Measurements from ENCODE around the gene MBOAT2. TPM values are rescaled to one million over a fixed set of nuclear protein-coding genes. Genes with fewer than 3 reads are reported as not detected.

MBOAT2 gene
- total and polyA plus RNA-seq, 4 donors = 5.0 to 26.3 (median 15.0) TPM

DNA sequence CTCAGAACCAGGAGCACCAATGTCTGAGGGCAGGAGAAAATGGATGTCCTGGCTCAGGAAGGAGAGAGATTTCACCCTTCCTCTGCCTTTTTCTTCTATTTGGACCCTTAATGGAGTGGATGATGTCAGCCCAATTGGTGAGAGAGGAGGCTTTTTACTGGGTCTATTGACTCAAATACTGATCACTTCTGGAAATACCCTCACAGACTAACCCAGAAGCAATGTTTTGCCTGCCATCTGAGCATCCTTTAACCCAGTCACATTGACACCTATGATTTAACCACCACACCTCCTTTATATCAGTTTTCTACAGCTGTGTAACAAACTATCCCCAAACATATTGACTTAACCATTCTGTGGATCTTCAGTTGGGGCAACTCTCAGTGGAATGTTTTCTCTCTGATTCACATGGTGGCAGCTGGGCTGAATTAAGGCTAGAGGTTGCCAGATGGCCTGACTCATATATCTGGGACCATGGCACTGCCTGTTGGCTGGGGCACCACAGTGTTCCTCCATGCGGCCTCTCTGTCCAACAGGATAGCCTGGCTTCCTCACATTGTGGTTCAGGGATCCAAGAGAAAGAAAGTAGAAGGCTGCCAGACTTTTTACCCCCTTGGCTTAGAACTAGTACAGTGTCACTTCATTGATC lies 18.2 kb upstream of the MBOAT2 start:
- Histone ChIP-seq H3K36me3 (ENCODE audit: control insufficient read depth in 1 of 2, insufficient read depth in 2 of 2, low read length in 1 of 2) (peaks cover 0 to 2% of the 10 kb centered on the region in 2 donors), H3K9me3 (ENCODE audit: control insufficient read depth, low read length) (no peaks in the 10 kb centered on the region), H3K27me3 (ENCODE audit: control insufficient read depth in 1 of 2, insufficient read depth in 2 of 2, low read length in 1 of 2) (no peaks in the 10 kb centered on the region), H3K27ac (ENCODE audit: low read depth in 1 of 2, low read length in 2 of 2) (no peak overlapping the region), H3K4me1 (ENCODE audit: control insufficient read depth in 1 of 2, insufficient read depth in 2 of 2, low read length in 2 of 2) (no peaks in the 10 kb centered on the region), H3K4me3 (ENCODE audit: low read length in 2 of 2) (no peak overlapping the region)
- intact Hi-C loops (cut with DNase I) = no loop called here
- no peak for ATAC-seq (ENCODE audit: low FRiP score)
- WGBS, 2 donors = 10 to 20% methylated on average over 1 of the region's 1 CpG
- no peak for DNase-seq

DNA sequence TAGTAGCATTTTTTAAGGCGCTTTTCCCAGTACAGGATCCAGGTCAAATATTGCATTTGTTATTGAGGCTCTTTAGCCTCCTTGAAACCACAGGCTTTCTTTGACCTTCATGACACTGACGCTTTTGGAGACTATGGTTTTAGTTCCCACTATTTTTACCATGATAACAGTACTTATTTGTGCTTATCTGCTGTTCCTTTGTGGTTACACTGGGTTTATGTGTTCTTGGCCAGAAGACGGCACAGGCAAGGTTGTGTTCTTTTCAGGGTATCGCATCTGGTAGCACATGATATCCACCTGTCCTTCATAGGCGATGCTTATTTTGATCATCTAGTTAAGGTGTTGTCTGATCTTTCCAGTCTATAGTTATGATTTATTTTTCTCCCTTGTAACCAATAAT lies 16.8 kb upstream of the MBOAT2 start:
- H3K4me1 ChIP-seq (ENCODE audit: control insufficient read depth in 1 of 2, insufficient read depth in 2 of 2, low read length in 2 of 2) = no peaks in the 10 kb centered on the region
- 94 to 95% methylated on average over 5 of the region's 5 CpGs for WGBS, 2 donors
- no peak for DNase-seq
- no peaks in the 10 kb centered on the region for H3K27me3 ChIP-seq (ENCODE audit: control insufficient read depth in 1 of 2, insufficient read depth in 2 of 2, low read length in 1 of 2)
- no peaks in the 10 kb centered on the region for H3K9me3 ChIP-seq (ENCODE audit: control insufficient read depth, low read length)
- H3K4me3 ChIP-seq (ENCODE audit: low read length in 2 of 2) = no peak overlapping the region
- H3K27ac ChIP-seq (ENCODE audit: low read depth in 1 of 2, low read length in 2 of 2) = no peak overlapping the region
- H3K36me3 ChIP-seq (ENCODE audit: control insufficient read depth in 1 of 2, insufficient read depth in 2 of 2, low read length in 1 of 2) = peaks cover 0 to 2% of the 10 kb centered on the region in 2 donors
- intact Hi-C loops (cut with DNase I) = no loop called here
- no peak for ATAC-seq (ENCODE audit: low FRiP score)

DNA sequence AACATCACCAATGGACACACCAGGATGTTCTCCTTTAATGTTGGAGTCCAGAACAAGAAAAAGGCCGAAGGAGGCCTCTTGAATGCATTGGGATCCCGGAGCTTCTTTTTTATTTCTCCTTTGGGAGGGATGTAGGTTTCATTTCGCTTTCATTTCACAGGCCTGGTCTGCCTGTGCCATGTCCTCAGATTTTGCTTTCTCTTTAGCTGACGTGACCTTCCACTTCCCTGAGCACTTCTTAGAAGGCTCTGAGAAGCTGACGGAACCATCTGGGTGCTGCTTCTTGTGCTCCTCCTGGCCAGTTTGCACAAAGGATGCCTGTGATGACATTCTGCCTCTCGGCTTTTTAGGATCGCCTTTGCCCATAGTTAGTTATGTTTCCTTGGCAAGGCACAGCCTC lies 15.1 kb upstream of the MBOAT2 start:
- H3K27me3 ChIP-seq (ENCODE audit: control insufficient read depth in 1 of 2, insufficient read depth in 2 of 2, low read length in 1 of 2) = no peaks in the 10 kb centered on the region
- no peak overlapping the region for H3K27ac ChIP-seq (ENCODE audit: low read depth in 1 of 2, low read length in 2 of 2)
- H3K9me3 ChIP-seq (ENCODE audit: control insufficient read depth, low read length) = no peaks in the 10 kb centered on the region
- no peak for DNase-seq
- 77 to 84% methylated on average over 7 of the region's 7 CpGs for WGBS, 2 donors
- intact Hi-C loops (cut with DNase I) = no loop called here
- no peak for ATAC-seq (ENCODE audit: low FRiP score)
- peaks cover 0 to 2% of the 10 kb centered on the region in 2 donors for H3K36me3 ChIP-seq (ENCODE audit: control insufficient read depth in 1 of 2, insufficient read depth in 2 of 2, low read length in 1 of 2)
- no peak overlapping the region for H3K4me3 ChIP-seq (ENCODE audit: low read length in 2 of 2)
- no peaks in the 10 kb centered on the region for H3K4me1 ChIP-seq (ENCODE audit: control insufficient read depth in 1 of 2, insufficient read depth in 2 of 2, low read length in 2 of 2)

DNA sequence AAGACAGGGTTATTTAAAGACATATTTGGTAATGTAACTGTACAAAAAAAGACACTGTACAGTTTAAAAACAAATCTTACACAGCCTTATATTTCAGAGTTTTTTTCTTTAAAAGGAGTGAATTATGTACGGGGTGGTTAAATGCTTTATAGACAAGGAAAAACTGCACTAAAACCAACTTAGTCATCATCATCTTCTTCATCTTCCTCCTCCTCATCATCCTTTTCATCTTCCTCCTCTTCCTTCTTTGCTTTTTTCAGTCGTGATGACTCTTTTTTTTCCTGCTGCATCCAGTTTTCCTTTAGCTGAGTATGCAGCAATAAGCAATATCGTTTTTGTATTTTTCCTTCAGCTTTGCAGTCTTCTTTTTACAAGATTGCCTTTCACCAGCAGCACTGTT lies 14.6 kb upstream of the MBOAT2 start:
- intact Hi-C loops (cut with DNase I) = no loop called here
- Histone ChIP-seq H3K4me3 (ENCODE audit: low read length in 2 of 2) (no peak overlapping the region), H3K4me1 (ENCODE audit: control insufficient read depth in 1 of 2, insufficient read depth in 2 of 2, low read length in 2 of 2) (no peaks in the 10 kb centered on the region), H3K9me3 (ENCODE audit: control insufficient read depth, low read length) (no peaks in the 10 kb centered on the region), H3K27ac (ENCODE audit: low read depth in 1 of 2, low read length in 2 of 2) (no peak overlapping the region), H3K27me3 (ENCODE audit: control insufficient read depth in 1 of 2, insufficient read depth in 2 of 2, low read length in 1 of 2) (no peaks in the 10 kb centered on the region), H3K36me3 (ENCODE audit: control insufficient read depth in 1 of 2, insufficient read depth in 2 of 2, low read length in 1 of 2) (peaks cover 0 to 2% of the 10 kb centered on the region in 2 donors)
- 65 to 66% methylated on average over 3 of the region's 3 CpGs for WGBS, 2 donors
- DNase-seq (no peak), ATAC-seq (ENCODE audit: low FRiP score) (no peak)

DNA sequence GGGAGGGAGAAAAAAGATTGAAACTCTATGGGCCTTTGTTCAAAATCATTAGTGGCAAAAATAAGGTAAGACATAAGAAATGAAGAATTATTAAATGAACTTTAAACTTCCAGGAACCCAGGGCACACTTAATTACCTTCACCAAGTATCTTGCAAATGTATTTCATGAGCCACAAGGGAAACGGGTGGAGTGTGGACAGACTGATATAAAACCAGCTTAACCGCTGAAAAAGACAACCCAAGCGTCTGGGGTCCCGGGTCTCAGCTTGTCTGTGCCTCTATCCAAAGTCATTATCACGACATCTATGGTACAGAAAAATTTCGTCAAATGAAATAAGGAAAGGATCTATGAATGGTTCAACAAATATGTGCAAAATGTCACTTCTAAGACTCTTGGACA lies 13.9 kb upstream of the MBOAT2 start:
- Histone ChIP-seq H3K27me3 (ENCODE audit: control insufficient read depth in 1 of 2, insufficient read depth in 2 of 2, low read length in 1 of 2) (no peaks in the 10 kb centered on the region), H3K4me3 (ENCODE audit: low read length in 2 of 2) (no peak overlapping the region), H3K9me3 (ENCODE audit: control insufficient read depth, low read length) (no peaks in the 10 kb centered on the region), H3K27ac (ENCODE audit: low read depth in 1 of 2, low read length in 2 of 2) (no peak overlapping the region), H3K4me1 (ENCODE audit: control insufficient read depth in 1 of 2, insufficient read depth in 2 of 2, low read length in 2 of 2) (no peaks in the 10 kb centered on the region), H3K36me3 (ENCODE audit: control insufficient read depth in 1 of 2, insufficient read depth in 2 of 2, low read length in 1 of 2) (peaks cover 0 to 2% of the 10 kb centered on the region in 2 donors)
- intact Hi-C loops (cut with DNase I) = no loop called here
- 89 to 93% methylated on average over 6 of the region's 6 CpGs for WGBS, 2 donors
- ATAC-seq (ENCODE audit: low FRiP score) (no peak), DNase-seq (no peak)

DNA sequence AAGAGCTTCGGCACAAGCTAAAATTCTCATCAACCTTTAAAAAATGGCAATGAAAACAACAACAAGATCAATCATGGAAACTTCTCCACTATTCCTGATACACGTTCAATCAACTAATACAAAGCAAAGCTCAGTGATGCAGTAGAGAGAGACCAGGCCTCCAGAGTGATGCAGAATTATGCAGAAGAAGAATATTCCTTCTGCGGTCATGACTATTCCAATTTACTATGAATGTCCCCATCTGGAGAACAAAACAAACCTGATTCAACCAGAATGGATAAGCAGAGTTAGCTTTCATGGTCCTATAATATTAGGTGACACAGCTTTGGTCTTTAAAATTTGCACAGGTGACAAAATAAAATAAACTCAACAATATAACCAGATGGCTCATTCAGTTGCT lies 12.5 kb upstream of the MBOAT2 start:
- no peaks in the 10 kb centered on the region for H3K9me3 ChIP-seq (ENCODE audit: control insufficient read depth, low read length)
- no peaks in the 10 kb centered on the region for H3K4me1 ChIP-seq (ENCODE audit: control insufficient read depth in 1 of 2, insufficient read depth in 2 of 2, low read length in 2 of 2)
- ATAC-seq (ENCODE audit: low FRiP score) (no peak), DNase-seq (no peak)
- intact Hi-C loops (cut with DNase I) = no loop called here
- H3K27me3 ChIP-seq (ENCODE audit: control insufficient read depth in 1 of 2, insufficient read depth in 2 of 2, low read length in 1 of 2) = no peaks in the 10 kb centered on the region
- WGBS, 2 donors = 94 to 96% methylated on average over 3 of the region's 3 CpGs
- no peak overlapping the region for H3K27ac ChIP-seq (ENCODE audit: low read depth in 1 of 2, low read length in 2 of 2)
- H3K36me3 ChIP-seq (ENCODE audit: control insufficient read depth in 1 of 2, insufficient read depth in 2 of 2, low read length in 1 of 2) = peaks cover 0 to 2% of the 10 kb centered on the region in 2 donors
- no peak overlapping the region for H3K4me3 ChIP-seq (ENCODE audit: low read length in 2 of 2)

DNA sequence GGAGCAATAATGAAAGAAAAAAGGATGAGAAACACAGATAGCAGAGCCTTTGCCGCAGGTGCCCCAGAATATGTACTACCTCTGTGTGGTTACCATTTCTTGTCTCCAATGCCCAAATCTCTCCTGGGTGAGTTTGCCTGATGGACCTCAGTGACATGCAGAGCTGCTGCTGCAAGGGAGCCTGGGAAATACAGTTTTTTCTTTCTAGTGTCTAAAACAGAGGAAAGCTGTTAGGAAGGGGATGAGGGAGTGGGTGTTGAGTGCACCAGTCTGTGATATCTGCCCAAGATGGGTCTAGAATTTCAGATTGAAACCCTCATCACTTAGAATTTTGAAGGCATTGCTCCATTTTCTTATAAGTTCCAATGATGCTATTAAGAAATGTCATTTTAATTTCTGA lies 9.9 kb upstream of the MBOAT2 start:
- intact Hi-C loops (cut with DNase I) = no loop called here
- Histone ChIP-seq H3K36me3 (ENCODE audit: control insufficient read depth in 1 of 2, insufficient read depth in 2 of 2, low read length in 1 of 2) (no peaks in the 10 kb centered on the region), H3K4me1 (ENCODE audit: control insufficient read depth in 1 of 2, insufficient read depth in 2 of 2, low read length in 2 of 2) (no peaks in the 10 kb centered on the region), H3K4me3 (ENCODE audit: low read length in 2 of 2) (no peak overlapping the region), H3K27ac (ENCODE audit: low read depth in 1 of 2, low read length in 2 of 2) (no peak overlapping the region), H3K9me3 (ENCODE audit: control insufficient read depth, low read length) (no peaks in the 10 kb centered on the region), H3K27me3 (ENCODE audit: control insufficient read depth in 1 of 2, insufficient read depth in 2 of 2, low read length in 1 of 2) (no peaks in the 10 kb centered on the region)
- DNase-seq (no peak), ATAC-seq (ENCODE audit: low FRiP score) (no peak)
- WGBS, 2 donors = 96 to 97% methylated on average over 1 of the region's 1 CpG

DNA sequence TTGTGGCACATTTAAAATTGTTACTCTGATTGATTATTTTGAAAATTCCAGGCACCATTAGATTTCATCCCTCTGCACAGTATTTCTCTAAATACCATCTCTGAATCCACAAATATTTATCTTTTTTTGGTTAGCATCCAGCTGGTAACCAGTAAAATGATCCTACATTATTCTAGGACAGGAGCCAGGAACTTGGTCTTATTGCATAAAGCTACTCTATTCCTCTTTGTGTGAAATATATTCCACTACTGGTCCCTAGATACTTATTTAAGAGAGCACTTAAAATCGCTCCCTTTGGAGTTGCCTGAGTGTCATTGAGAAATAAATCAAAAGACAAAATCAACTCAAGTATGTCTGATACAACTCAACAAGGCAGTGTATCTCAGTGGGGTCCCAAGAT lies 7.4 kb upstream of the MBOAT2 start:
- ATAC-seq (ENCODE audit: low FRiP score) (no peak), DNase-seq (no peak)
- Histone ChIP-seq H3K27me3 (ENCODE audit: control insufficient read depth in 1 of 2, insufficient read depth in 2 of 2, low read length in 1 of 2) (no peaks in the 10 kb centered on the region), H3K9me3 (ENCODE audit: control insufficient read depth, low read length) (no peaks in the 10 kb centered on the region), H3K4me1 (ENCODE audit: control insufficient read depth in 1 of 2, insufficient read depth in 2 of 2, low read length in 2 of 2) (no peaks in the 10 kb centered on the region), H3K4me3 (ENCODE audit: low read length in 2 of 2) (no peak overlapping the region), H3K36me3 (ENCODE audit: control insufficient read depth in 1 of 2, insufficient read depth in 2 of 2, low read length in 1 of 2) (no peaks in the 10 kb centered on the region), H3K27ac (ENCODE audit: low read depth in 1 of 2, low read length in 2 of 2) (no peak overlapping the region)
- WGBS, 2 donors = 31 to 40% methylated on average over 1 of the region's 1 CpG
- intact Hi-C loops (cut with DNase I) = no loop called here

DNA sequence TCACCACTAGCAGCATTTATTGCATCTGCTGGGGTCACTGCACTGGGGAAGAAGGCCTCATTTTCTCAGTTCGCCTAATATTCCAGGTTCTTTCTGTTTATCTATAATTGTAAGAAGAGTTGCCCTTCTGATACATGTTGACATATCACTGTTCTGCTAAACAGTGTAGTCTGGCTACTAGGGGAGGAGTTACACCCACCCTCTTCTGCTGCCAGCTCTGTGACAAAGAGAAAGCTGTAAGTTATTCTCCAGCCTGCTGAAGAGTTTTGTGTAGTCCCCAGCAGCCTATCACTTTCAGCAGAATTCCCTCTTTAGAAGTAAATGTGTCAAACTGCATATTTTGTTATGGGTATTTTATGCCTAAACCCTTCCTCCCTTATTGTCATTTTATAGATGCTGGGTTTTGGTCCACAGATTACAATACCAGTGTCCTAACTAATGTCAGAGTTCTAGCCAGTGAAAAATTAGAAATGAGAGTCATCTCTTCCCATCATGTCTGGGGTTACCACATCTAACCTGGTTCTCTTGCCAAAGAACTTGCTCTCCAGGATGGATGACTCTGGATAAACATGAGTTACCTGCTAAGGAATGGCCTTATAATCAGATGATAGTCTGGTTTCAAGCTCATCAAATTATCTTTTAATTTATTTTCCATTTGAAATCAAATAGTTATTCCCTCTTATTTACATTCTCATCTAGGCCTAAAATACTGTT lies 5.6 kb upstream of the MBOAT2 start:
- Histone ChIP-seq H3K27ac (ENCODE audit: low read depth in 1 of 2, low read length in 2 of 2) (no peak overlapping the region), H3K9me3 (ENCODE audit: control insufficient read depth, low read length) (no peaks in the 10 kb centered on the region), H3K27me3 (ENCODE audit: control insufficient read depth in 1 of 2, insufficient read depth in 2 of 2, low read length in 1 of 2) (no peaks in the 10 kb centered on the region), H3K4me1 (ENCODE audit: control insufficient read depth in 1 of 2, insufficient read depth in 2 of 2, low read length in 2 of 2) (no peaks in the 10 kb centered on the region), H3K36me3 (ENCODE audit: control insufficient read depth in 1 of 2, insufficient read depth in 2 of 2, low read length in 1 of 2) (no peaks in the 10 kb centered on the region), H3K4me3 (ENCODE audit: low read length in 2 of 2) (no peak overlapping the region)
- WGBS, 2 donors = 81 to 91% methylated on average over 1 of the region's 1 CpG
- ATAC-seq (ENCODE audit: low FRiP score) = no peak
- intact Hi-C loops (cut with DNase I) = loop anchor here in 1 of 2 donors (10.0 kb wide), 1 partner anchor 174 kb away; the partner anchor contains the start of gene KIDINS220
- no peak for DNase-seq
